IMR-90 (cell line): ENCODE results near the gene CRISPLD2. TPM values are rescaled to one million over a fixed set of nuclear protein-coding genes. Genes with fewer than 3 reads are reported as not detected.

ENCODE experiments used
- ATAC-seq: fragments of 200-7000 bp; cut with Tn5 transposase; 2 replicates; pipeline ENCODE4 v1.9.1; 2020; ENCODE audit warnings: low read depth, mild to moderate bottlenecking, moderate library complexity
- BruUV-seq: library from RNA; stranded (reverse); fragments of 400-500 nt; replicated peaks from 2 replicates; lab custom pipeline; 2021; lab: Mats Ljungman, UMichigan
- CTCF ChIA-PET: fragments of 300-600 bp; formaldehyde crosslinking; extraction: SDS; loops from one replicate; lab custom pipeline; 2021; ENCODE audit warnings: antibody characterized with exemption; lab: Yijun Ruan, JAX
- POLR2A ChIA-PET: fragments of 300-600 bp; sonication (Branson Sonifier 250); formaldehyde crosslinking; loops from one replicate; lab custom pipeline; 2022; ENCODE audit warnings: antibody characterized with exemption; ENCODE audit not compliant: unreplicated experiment; lab: Charles Lee
- DNase-seq: peaks from one replicate; pipeline ENCODE4 v3.0.0; 2013
- H2AFZ ChIP-seq: replicated peaks from 2 replicates; pipeline ENCODE3; 2013; ENCODE audit warnings: low read length, mild to moderate bottlenecking; ENCODE audit not compliant: poor library complexity
- H2AK5ac ChIP-seq: 2 replicates; pipeline ENCODE4 v1.6.1; 2013; ENCODE audit warnings: low read depth, low read length, inconsistent platforms
- H2AK9ac ChIP-seq: replicated peaks from 2 replicates; pipeline ENCODE3; 2013; ENCODE audit warnings: mild to moderate bottlenecking, low read depth, low read length, moderate library complexity; ENCODE audit not compliant: poor library complexity
- H2BK120ac ChIP-seq: 2 replicates; pipeline ENCODE4 v1.6.1; 2013; ENCODE audit warnings: low read depth, low read length, inconsistent platforms
- H2BK15ac ChIP-seq: 3 replicates; pipeline ENCODE4 v1.6.1; 2013; ENCODE audit warnings: low read depth, low read length, inconsistent platforms
- H2BK20ac ChIP-seq: 2 replicates; pipeline ENCODE4 v1.6.1; 2013; ENCODE audit warnings: low read depth, mild to moderate bottlenecking, inconsistent platforms, low read length, moderate library complexity
- H2BK5ac ChIP-seq: 2 replicates; pipeline ENCODE4 v1.6.1; 2013; ENCODE audit warnings: mild to moderate bottlenecking, low read depth, low read length, inconsistent platforms; ENCODE audit not compliant: poor library complexity, severe bottlenecking
- H3K14ac ChIP-seq: replicated peaks from 2 replicates; pipeline ENCODE4 v1.6.1; 2013; ENCODE audit warnings: low read depth, low read length, inconsistent platforms
- H3K18ac ChIP-seq: 2 replicates; pipeline ENCODE4 v1.6.1; 2013; ENCODE audit warnings: low read depth, low read length, control low read depth
- H3K23ac ChIP-seq: 2 replicates; pipeline ENCODE4 v1.6.1; 2013; ENCODE audit warnings: low read depth, low read length, inconsistent platforms
- H3K27ac ChIP-seq: 2 replicates; pipeline ENCODE4 v1.5.1; 2013; ENCODE audit warnings: mild to moderate bottlenecking, control low read depth, low read length; ENCODE audit not compliant: insufficient read depth
- H3K27me3 ChIP-seq: 2 replicates; pipeline ENCODE4 v1.6.1; 2013; ENCODE audit warnings: low read length; ENCODE audit not compliant: control insufficient read depth, insufficient read depth
- H3K36me3 ChIP-seq: 2 replicates; pipeline ENCODE4 v1.6.1; 2013; ENCODE audit warnings: low read length, mixed read lengths; ENCODE audit not compliant: control insufficient read depth, insufficient read depth
- H3K4ac ChIP-seq: 2 replicates; pipeline ENCODE4 v1.6.1; 2013; ENCODE audit warnings: low read depth, low read length, inconsistent platforms
- H3K4me1 ChIP-seq: 2 replicates; pipeline ENCODE4 v1.6.1; 2013; ENCODE audit warnings: low read length, mixed read lengths; ENCODE audit not compliant: control insufficient read depth, insufficient read depth
- H3K4me2 ChIP-seq: 2 replicates; pipeline ENCODE4 v1.6.1; 2013; ENCODE audit warnings: low read depth, mild to moderate bottlenecking, control low read depth, low read length, moderate library complexity
- H3K4me3 ChIP-seq: 2 replicates; pipeline ENCODE4 v1.5.1; 2013; ENCODE audit warnings: low read depth, mild to moderate bottlenecking, control low read depth, low read length, moderate library complexity; ENCODE audit not compliant: insufficient read depth
- H3K56ac ChIP-seq: 2 replicates; pipeline ENCODE4 v1.6.1; 2013; ENCODE audit warnings: low read length, inconsistent platforms; ENCODE audit not compliant: insufficient read depth; ENCODE audit errors: extremely low read depth
- H3K79me1 ChIP-seq, 2 experiments: 2 replicates each; pipeline ENCODE4 v1.6.1; 2013; ENCODE audit warnings: low read length in 2 of 2, inconsistent platforms in 1 of 2, low read depth in 1 of 2
- H3K9ac ChIP-seq: 2 replicates; pipeline ENCODE4 v1.6.1; 2013; ENCODE audit warnings: low read depth, low read length, control low read depth
- H3K9me1 ChIP-seq: 2 replicates; pipeline ENCODE4 v1.6.1; 2013; ENCODE audit warnings: low read length, inconsistent platforms; ENCODE audit not compliant: insufficient read depth
- H3K9me3 ChIP-seq: 2 replicates; pipeline ENCODE4 v1.6.1; 2013; ENCODE audit warnings: low read length; ENCODE audit not compliant: control insufficient read depth, insufficient read depth
- H4K20me1 ChIP-seq: 2 replicates; pipeline ENCODE4 v1.6.1; 2013; ENCODE audit warnings: low read length, inconsistent platforms; ENCODE audit not compliant: insufficient read depth
- H4K5ac ChIP-seq: 2 replicates; pipeline ENCODE4 v1.6.1; 2013; ENCODE audit warnings: mild to moderate bottlenecking, low read depth, low read length, control low read depth
- H4K8ac ChIP-seq, 2 experiments: 2 replicates each; pipeline ENCODE4 v1.6.1; 2013; ENCODE audit warnings: low read depth in 2 of 2, low read length in 2 of 2, control low read depth in 1 of 2, inconsistent platforms in 1 of 2
- H4K91ac ChIP-seq: 2 replicates; pipeline ENCODE4 v1.6.1; 2013; ENCODE audit warnings: low read depth, low read length, inconsistent platforms; ENCODE audit not compliant: insufficient read depth
- MAFK ChIP-seq: IDR thresholded peaks from 2 replicates; pipeline ENCODE4 v1.6.1; 2012; ENCODE audit warnings: low read depth, low read length, improper control_type of control experiment
- RAD21 ChIP-seq: IDR thresholded peaks from 2 replicates; pipeline ENCODE4 v1.6.1; 2012; ENCODE audit warnings: low read length, improper control_type of control experiment
- RFX5 ChIP-seq: IDR thresholded peaks from 2 replicates; pipeline ENCODE4 v1.8.0; 2012; ENCODE audit warnings: low read depth, mild to moderate bottlenecking, low read length, moderate library complexity
- SMC3 ChIP-seq: fragments of 150-350 bp; IDR thresholded peaks from 2 replicates; pipeline ENCODE4 v1.6.1; 2016; ENCODE audit warnings: low read depth, mild to moderate bottlenecking, antibody characterized with exemption, low read length, moderate library complexity
- WGBS, 2 experiments: methylation state at CpG; one replicate each; pipeline versions ENCODE4 v1.1.5 to v1.1.7; 2013; ENCODE audit warnings: missing lambda C conversion rate in 2 of 2; ENCODE audit not compliant: insufficient read length in 1 of 2; ENCODE audit errors: extremely low coverage in 2 of 2; 5-methylcytosine and 5-hydroxymethylcytosine counted together
- dilution Hi-C: fragments of 300-500 bp; cut with HindIII; formaldehyde crosslinking; loops from one replicate; pipeline ENCODE4 v1.14.3; 2018; ENCODE audit warnings: low sequenced_read_pairs; ENCODE audit not compliant: unreplicated experiment
- in situ Hi-C: fragments of 300-500 bp; cut with MboI; formaldehyde crosslinking; loops from 3 replicates; pipeline ENCODE4 v1.14.3; 2019; ENCODE audit warnings: low sequenced_read_pairs, inconsistent platforms, mixed read lengths
- intact Hi-C: fragments of 100-400 bp; cut with micrococcal nuclease; formaldehyde crosslinking; loops from 2 replicates; pipeline ENCODE4 v1.10.0; 2022
- polyA plus RNA-seq, 3 experiments: library from polyadenylated mRNA; depleted of rRNA; stranded (reverse); fragments of >200 nt; gene quantifications; 2 replicates each; pipeline ENCODE4 v1.2.3, GENCODE V29; 2012; ENCODE audit warnings: low replicate concordance in 1 of 3
- total RNA-seq: library from RNA; depleted of rRNA; stranded (reverse); fragments of >200 nt; gene quantifications from 2 replicates; pipeline ENCODE4 v1.2.3, GENCODE V29; 2012
- TF ChIP-seq, protein P1 (sequence below): conservative IDR thresholded peaks from 2 replicates; pipeline ENCODE4 v1.5.1; 2012; ENCODE audit warnings: mild to moderate bottlenecking, low read depth, low read length, improper control_type of control experiment
- TF ChIP-seq, protein P2 (sequence below): fragments of 150-350 bp; IDR thresholded peaks from 2 replicates; pipeline ENCODE4 v1.6.1; 2017; ENCODE audit warnings: mild to moderate bottlenecking, antibody characterized with exemption, low read length, low read depth

Gene CRISPLD2
- total and polyA plus RNA-seq, 2 of the 4 experiments (the other 2 are of a cell fraction): 23.1 to 37.5 TPM

DNA sequence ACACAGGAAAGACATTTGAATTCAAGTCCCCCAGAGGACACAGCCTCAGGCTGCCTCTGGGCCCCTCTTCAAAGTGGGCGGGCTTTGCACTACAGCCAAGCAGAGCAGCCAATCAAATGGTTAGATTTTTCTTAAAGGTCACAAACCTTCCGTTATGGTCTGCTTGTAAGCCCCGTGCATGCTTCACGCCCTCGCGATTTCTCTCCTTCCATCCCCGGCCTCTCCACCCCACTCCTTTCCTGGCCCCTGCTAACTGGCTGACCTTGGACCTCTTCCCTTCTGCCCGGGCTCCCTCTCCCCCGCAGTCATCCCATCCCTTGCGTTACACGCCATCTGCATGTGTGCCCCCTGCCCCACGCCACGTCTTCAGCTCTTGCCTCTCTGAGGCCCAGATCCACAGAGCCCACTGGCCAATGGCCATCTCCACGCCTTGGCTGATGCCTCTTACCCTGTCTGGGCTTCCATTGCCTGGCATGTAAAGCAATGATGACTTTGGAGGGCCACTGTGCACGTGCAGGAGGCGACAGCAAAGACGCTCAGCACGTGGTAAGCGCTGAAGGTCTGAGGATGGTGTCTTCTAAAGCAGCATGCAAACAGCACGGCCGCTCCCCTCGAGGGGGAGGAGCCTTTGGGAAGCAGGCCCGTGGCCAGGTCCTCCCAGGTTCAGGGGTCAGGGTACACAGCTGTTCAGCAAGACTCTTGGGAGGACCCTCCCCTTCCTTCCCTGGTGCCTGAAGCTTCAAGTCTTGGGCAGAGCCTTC lies 104.7 kb downstream of the CRISPLD2 start (continued):
- TF ChIP-seq MAFK: no peak

DNA sequence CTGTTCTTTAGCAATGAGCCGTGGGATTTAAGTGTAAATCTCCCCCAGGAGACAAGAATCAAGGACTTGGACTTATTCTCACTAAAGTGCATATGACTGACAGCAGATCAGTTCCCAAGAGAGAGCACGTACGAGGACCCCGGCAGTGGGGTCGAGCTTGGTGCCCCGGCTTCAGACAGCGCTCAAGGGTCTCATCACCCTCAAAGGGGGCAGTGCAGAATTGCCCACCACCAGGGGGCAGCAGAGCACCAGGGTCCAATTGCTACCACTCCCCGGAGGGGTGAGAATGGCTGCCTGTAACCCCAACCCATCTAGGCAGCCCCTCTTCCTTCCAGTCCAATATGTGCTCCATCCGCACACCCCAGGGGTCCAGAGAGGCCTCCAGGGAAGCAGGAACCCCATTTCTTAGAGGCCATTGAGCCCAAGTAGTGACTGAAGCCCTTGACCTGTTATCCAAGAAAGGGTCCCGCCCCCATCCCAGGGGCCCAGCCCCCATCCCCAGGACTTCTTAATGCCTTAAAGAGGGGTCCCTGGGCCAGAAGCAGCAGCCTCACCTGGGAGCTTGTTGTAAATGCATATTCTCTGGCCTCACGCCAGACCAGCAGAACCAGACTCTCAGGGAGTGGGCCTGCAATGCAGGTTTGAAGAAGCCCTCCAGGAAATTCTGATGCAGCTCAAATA lies 105.4 kb downstream of the CRISPLD2 start:
- dilution Hi-C loops: no loop called here
- POLR2A ChIA-PET: no interaction called here

More for the DNA sequence above, 105.4 kb downstream of the CRISPLD2 start:
- H2AFZ ChIP-seq: peak overlapping the region; percentile 48
- H4K5ac ChIP-seq: no peak overlapping the region
- no peaks in the 10 kb centered on the region for H3K9me3 ChIP-seq
- H2BK15ac ChIP-seq: no peak overlapping the region
- no peaks in the 10 kb centered on the region for H3K36me3 ChIP-seq
- H2BK120ac ChIP-seq: no peak overlapping the region
- intact Hi-C loops: loop anchor here (1.0 to 2.0 kb wide), 2 partner anchors 27 to 162 kb away; no protein-coding TSS in a partner anchor
- no peak overlapping the region for H3K4me2 ChIP-seq
- BruUV-seq: no TSS peak
- H3K18ac ChIP-seq: no peak overlapping the region
- CTCF ChIA-PET: interaction anchor here (0.7 kb wide), 1 partner anchor 46 kb away, joined by 4 read pairs; no protein-coding TSS in a partner anchor
- ATAC-seq (no peak), DNase-seq (no peak)
- H3K56ac ChIP-seq: no peak overlapping the region
- no peaks in the 10 kb centered on the region for H4K20me1 ChIP-seq
- no peak overlapping the region for H2BK5ac ChIP-seq
- no peak overlapping the region for H2AK5ac ChIP-seq
- H2BK20ac ChIP-seq: no peak overlapping the region
- TF ChIP-seq, protein P1, sequence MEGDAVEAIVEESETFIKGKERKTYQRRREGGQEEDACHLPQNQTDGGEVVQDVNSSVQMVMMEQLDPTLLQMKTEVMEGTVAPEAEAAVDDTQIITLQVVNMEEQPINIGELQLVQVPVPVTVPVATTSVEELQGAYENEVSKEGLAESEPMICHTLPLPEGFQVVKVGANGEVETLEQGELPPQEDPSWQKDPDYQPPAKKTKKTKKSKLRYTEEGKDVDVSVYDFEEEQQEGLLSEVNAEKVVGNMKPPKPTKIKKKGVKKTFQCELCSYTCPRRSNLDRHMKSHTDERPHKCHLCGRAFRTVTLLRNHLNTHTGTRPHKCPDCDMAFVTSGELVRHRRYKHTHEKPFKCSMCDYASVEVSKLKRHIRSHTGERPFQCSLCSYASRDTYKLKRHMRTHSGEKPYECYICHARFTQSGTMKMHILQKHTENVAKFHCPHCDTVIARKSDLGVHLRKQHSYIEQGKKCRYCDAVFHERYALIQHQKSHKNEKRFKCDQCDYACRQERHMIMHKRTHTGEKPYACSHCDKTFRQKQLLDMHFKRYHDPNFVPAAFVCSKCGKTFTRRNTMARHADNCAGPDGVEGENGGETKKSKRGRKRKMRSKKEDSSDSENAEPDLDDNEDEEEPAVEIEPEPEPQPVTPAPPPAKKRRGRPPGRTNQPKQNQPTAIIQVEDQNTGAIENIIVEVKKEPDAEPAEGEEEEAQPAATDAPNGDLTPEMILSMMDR: peak; percentile 63
- TF ChIP-seq, protein P2, sequence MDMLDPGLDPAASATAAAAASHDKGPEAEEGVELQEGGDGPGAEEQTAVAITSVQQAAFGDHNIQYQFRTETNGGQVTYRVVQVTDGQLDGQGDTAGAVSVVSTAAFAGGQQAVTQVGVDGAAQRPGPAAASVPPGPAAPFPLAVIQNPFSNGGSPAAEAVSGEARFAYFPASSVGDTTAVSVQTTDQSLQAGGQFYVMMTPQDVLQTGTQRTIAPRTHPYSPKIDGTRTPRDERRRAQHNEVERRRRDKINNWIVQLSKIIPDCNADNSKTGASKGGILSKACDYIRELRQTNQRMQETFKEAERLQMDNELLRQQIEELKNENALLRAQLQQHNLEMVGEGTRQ: no peak
- TF ChIP-seq SMC3 (peak; percentile 70), RAD21 (peak; percentile 75), RFX5 (no peak)
- H3K9ac ChIP-seq: no peak overlapping the region
- no peak overlapping the region for H4K8ac ChIP-seq
- no peak overlapping the region for H4K91ac ChIP-seq
- no peak overlapping the region for H3K14ac ChIP-seq
- H3K9me1 ChIP-seq: peaks cover 1% of the 10 kb centered on the region; the same call in 1 of the 2 replicates
- H3K27me3 ChIP-seq: no peaks in the 10 kb centered on the region
- H3K79me1 ChIP-seq: no peaks in the 10 kb centered on the region
- no peak overlapping the region for H3K4me3 ChIP-seq
- in situ Hi-C loops: no loop called here
- WGBS, 2 experiments: 82% methylated on average over 5 of the region's 11 CpGs; no CpG with 5 or more reads in 1 of the 2 experiments
- no peak overlapping the region for H3K27ac ChIP-seq
- no peak overlapping the region for H3K4ac ChIP-seq
- peak overlapping the region; percentile 28 for H2AK9ac ChIP-seq
- H3K23ac ChIP-seq: no peak overlapping the region
- H3K4me1 ChIP-seq: peaks cover 8% of the 10 kb centered on the region; the same call in 1 of the 2 replicates
